Cerebellar nuclear complex (tissue), 1 donor: ENCODE results near the gene PARD3.

ENCODE experiments used
- DNase-seq, 2 experiments: peaks; one replicate each; lab custom pipeline; 2025; lab: John Stamatoyannopoulos, UW

Gene PARD3

DNA sequence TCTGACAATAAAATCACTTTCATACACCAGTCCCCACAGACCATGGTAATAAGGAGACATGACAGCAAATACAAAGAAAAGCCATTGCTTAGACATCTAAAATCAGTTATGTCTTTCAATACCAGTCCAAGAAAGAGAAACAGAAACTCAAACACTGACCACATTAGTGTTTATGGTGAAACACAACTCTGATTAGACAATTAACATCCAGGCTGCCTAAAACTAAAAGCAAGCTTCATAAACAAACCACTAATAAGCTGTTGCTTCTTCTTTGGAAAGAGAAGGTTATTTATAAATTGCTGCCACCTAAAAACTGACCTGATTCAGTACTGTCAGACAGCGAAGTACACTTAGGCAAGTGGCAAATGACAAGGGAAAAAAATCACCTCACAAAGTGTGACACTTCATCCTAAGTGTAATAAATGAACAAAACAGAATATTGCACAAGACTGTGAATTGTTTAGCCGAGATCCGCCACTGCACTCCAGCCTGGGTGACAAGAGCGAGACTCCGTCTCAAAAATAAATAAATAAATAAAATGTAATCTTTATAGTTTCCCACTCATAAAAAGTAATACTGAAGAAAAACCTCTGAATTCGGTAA, 277.4 kb downstream of the PARD3 start:
- DNase-seq = no peak

DNA sequence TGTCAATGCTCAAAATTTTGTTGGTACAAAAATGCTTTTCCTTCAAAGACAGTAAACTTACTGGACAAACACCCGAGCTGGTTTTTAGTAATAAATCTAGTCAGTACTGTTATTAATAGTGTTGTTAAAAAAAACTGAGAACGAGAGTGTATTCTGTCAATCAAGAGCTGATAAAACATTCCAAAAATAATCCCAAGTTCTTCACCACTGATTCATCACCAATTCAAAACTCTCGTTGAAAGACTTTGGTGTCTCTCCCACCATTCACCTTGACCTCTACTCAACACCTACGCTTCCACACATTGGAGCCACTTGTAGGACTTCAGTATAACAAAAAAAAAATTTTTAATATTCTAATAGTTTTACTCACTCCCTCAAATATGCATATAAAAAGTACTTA, 279.2 kb downstream of the PARD3 start:
- no peak for DNase-seq

DNA sequence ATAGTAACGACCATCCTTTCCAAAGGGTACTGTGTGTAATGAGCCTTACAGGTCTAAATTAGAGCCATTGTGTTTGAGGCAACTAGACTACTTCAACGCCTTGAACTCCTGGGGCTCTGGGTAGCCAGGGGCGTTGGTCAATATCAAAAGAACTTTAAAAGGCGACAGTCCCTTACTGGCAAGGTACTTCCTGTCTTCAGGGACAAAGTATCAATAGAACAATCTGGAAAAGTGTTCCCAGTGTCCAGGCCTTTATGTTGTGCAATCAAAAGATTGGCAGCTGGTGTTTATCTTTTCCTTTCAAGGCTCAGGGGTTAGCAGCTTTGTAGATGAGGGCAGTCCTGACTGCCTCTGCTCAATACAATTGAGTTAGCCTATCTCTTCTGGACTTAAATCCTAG, 284.3 kb downstream of the PARD3 start:
- DNase-seq = no peak

DNA sequence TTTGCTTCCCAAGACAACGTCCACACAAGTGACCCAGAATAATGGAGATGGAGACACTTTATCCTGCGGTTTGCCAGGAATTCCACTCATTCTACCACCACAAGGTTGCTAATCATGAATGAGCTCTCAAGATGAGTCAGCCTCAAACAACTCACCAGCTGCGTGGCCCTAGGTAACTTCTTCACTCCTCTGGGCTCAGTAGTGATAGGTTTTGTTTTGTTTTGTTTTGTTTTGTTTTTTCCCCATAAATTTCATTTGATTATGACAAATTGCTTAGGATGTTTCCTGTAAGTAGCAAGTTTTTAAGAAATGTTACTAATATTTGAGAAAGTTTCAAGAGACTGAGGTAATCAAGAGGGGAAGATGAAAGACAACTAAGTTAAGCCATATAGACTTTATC, 286.8 kb downstream of the PARD3 start:
- DNase-seq = no peak

DNA sequence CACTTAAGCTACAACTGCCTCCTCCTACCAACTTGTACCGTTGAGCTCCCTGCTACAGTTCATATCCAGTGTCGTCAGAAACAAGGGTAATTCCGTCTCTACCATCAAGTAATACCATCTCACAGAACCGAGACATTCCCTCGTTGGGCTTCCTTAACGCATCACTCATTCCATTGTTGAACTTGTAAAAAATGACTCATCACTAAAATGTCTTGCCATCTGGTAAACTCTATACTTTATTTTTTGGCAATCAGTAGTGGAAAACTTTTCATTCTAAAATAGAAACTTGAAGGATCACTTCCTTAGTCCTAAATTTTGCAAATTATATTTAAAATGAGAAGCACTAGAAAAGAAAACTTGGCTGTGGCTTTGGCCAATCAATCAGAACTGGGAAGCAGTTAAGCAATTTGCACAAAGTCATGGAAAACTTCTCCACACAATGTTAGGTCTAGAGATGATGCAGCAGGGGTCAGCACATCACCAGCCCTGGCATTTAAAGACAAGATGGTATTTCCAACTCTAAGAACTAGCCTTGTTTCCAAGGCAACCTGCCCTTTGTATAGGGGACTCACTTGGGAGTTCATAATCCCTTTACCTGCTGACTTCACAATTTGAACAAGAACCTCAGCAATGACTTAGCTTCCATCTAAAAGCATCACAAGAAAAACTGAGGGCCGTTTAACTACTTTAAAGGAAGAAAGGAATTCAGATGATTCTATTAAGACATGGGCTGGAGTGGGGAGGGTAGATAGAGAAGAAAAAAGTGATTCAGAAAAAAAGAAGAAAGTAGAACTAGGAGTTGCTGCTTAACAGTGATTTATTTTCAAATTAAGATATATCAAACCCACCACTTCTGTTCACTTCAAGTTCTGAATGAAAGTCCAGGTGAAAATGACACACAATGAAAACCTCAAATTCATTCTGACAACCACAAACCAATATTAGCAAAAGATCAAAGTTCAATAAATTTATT, 288.1 kb downstream of the PARD3 start:
- DNase-seq = no peak

DNA sequence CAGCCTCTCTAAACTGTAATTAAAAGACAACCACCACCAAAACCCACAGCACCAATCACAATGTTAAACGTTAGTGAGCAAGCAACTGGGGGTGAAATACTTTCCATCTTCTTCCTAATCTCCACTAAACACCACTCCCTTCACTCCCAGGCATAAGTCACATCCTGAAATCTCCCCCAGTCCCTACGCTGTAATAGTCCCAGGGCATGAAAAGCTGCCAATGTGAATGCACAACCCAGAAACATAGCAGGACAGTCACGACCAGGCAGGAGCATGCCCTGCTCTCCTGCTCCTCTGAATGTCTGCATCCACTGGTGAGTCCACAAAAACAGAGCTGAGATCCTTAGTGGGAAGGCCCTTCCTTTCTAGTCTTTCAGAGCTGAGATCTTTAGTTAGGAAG, 288.9 kb downstream of the PARD3 start:
- no peak for DNase-seq

DNA sequence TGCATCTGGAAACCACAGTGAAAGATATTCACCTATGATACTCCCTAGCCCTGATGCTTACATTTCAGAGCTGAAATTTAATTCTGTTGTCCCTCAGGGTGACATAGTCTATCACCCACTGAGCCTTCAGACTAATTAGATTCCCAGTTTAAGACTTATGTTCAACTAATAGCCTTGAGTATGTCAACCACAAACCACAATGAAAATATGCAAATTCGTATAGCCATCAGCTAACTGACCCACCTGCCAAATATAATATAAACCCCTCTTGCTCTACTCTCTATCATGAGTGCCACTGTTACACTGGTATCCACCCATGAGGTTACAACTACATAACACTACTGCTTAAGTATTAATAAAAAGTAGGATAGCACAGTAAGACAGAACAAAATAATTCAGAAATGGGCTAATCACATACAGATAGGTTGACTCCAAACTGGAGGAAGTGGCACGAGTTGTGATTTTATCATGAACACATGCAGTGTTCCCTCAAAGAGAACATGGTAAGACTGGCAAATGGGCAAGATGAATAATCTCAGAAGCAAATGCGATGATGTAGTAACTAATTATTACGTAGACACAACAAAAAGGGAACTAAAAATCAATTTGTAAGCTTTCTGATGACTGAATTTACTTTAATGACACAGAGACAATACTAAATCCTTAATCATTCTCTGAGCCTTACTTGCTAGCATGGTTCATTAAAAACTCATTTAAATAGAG, 290.6 kb downstream of the PARD3 start:
- DNase-seq = no peak

DNA sequence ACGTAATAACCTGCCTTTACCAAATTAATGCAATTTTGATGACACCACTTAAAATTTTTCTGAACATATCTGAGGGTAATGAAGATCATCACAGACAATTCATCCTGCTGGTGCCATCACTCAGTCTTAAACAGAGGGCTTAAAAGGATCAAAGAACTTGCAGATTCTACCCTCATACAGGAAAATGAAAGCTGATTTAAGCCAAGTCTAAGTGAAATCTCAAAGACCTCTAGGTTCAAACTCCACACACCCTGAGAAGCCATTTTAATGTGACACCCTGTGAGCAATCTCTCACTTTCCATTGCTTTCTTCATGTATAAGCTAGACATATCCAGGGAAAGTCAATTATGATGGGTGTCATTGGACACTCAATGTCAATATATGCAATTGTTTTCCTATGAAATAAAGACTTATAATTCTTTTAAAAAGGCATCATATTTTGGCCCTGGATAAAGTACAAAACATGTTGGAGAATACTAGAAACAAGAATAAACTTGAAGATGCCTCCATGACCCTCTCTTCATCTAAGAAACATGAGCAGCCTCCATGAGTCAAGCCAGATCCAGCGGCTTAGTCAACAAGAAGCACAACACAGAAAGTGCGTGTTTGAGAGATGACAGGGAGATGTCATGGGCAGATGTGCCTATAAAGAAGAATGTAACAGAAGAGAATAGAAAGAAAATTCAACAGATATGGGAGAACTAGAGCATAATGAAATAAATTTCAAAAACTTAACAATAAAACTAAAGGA, 291.9 kb downstream of the PARD3 start:
- no peak for DNase-seq

DNA sequence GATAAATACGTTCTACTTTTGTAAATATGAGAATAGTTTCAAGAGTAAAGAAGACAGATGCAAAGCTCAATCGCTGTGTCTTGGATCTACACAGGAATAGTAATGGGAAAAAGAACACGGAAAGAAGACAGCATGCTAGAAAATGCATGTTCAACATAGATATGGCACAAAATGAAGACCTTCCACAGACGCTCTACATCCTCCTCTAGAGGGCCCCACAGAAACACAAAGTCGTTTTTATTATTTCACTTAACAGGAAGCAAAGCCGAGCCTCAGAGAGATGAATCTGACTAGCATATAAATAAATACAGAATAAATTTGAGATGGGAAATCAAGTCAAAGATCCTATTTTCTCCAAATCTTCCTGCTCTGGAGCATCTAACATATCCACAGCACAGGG, 292.6 kb downstream of the PARD3 start:
- DNase-seq = no peak

DNA sequence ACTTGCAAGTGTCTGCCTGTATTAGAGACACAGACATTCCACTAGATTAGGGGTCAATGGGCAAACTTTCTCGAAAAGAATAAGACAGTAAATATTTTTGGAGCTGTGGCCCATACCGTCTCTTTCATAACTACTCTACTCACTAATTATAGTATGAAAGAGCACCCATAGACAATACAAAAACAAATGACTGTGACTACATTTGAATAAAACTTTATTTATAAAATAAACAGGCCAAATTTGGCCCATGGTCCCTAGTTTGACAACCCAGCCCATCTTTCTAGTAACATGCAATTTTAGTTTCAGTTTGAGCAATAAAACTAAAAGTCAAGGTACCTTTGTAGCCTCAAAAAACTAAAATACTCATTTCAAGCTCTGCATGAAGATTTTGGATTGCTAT, 294.6 kb downstream of the PARD3 start:
- DNase-seq = no peak

DNA sequence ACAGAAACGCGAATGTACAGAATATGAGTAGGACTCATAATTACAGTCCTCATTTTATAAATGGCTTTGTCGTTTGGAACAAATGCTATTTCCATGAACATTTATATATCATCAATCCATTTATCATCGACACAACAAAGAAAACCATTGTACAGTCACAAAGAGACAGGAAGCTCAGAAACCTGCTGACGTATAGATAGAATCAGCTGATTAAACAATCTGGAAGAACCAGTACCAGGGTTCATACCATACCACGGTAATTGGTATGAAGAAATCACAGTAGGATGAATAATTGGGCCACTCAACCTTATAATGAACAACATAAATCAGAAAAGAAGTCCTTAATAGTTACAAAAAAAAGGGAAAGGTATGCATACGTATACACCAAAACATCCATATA, 295.0 kb downstream of the PARD3 start:
- DNase-seq = no peak

DNA sequence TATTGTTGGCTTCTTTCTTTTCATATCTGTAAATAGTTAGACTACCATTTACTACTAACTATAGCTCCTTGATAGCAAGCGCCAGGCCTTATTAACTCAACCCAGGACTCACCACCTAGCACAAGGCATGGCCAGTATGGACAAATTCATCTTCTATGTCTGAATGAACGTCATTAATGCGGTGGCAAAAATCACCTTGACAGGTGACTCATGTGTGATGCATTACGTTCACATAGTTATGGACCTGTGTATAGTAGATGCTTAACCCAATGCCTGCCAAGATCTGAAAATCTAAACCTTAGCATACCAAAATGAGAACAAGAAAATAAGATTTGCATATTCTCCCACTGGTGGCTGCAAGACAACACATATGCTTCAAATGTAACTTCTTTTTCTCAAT, 300.8 kb downstream of the PARD3 start:
- DNase-seq = no peak

DNA sequence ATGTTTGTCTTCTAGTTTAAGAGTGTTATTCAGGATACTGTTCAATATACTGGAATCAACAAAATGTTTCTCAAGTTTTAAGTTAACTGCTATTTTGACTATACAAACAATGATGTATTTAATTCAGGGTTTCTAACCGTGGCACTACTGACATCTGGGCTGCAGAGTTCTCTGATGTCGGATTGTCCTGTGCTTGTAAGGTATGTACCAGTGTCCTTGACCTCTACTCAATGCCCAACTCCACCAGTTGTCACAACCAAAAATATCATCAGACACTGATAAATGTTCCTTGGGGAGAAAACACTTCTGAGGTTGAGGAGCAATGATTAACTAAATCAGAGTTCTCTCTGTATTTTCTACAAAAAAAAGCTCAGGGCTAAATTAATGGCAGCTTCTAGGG, 301.5 kb downstream of the PARD3 start:
- DNase-seq = no peak

DNA sequence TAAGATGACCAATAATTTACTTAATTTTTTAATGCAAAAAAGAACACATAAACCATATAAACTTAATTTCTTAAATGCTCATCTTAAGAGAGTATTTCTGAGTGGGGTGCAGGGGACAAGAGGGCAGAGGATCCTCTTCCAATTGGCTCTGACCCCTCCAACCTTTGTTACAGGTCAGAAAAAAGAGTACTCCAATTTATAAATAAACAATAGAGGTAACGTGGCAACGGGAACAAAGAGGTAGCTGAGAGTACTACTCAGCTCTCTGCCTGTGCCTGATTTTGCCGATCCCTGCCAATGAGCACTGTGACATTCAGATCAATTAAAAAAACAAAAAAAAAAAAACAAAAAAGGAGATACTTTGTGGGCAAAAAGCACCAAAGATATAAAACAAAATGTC, 307.9 kb downstream of the PARD3 start:
- no peak for DNase-seq

DNA sequence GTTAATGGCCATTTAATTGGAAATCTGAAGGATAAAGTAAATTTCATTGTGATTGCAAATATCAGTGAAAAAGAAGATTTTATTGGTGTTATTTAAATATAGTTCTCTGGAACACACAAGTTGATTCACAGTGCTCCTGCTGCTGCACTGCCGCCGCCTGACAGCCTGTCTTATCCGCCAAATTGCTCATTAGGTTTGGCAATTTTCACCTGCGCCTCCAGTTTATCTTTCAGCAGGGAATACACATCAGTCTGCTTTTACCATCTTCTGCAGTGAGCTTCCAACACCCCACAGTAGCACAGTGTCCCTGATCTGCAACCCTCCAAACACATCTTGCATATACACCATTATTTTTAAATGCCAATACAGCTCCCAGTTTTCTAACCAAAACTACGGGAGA, 308.3 kb downstream of the PARD3 start:
- no peak for DNase-seq

DNA sequence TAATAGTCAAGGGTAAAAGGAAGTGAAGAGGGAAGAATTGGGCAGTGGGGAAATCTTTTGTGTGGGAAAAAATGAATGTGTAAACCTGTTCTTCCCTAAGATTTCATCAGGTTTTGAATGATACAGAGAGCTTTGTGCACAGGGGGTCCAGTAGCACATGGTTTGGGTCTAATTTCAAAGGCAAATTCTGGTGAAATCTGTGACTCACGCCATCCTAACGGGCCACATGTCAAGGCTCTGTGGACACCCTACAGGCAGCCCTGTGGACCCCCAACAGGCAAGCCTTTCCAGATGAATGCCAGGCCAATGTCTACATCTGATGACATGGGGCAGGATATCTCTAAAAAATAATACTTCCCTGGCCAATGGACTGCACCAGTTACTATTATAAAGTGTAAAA, 309.8 kb downstream of the PARD3 start:
- no peak for DNase-seq

DNA sequence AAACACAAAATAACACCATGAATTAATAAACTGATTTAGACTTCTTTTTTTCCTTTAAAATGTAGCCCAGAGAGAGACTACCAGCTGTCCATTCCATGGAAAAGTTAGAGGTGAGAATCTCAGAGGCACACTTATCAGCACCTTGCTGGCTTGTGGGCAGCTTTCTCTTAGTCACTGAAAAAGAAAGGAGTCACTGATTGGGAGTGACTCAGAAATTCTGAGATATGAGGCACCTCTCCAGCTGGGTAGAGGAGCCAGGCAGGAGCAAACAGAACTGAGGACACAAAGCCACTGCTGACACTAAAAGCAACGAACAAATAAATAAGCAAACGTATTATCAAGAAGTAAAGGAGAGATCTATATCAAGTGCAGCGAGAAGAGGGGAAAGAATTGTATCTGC, 310.6 kb downstream of the PARD3 start:
- no peak for DNase-seq

DNA sequence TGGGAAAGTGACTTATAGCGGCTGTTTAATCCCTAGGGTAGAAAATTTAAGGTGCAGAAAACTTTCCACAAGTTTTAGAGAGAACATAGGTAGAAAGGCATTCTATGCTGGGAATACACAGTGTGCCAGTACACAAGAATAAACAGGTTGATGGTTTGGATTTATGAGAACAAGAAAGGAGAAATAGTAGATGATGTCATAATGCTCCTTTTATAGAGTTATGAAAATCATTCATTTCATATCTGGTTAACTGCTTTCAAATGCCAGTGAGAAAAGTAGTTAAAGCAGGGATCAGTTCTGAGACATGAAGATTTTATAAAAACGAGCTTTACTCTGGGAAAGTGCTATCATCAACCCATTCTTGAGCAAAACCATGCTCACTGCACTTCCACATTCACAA, 311.4 kb downstream of the PARD3 start:
- DNase-seq = no peak

DNA sequence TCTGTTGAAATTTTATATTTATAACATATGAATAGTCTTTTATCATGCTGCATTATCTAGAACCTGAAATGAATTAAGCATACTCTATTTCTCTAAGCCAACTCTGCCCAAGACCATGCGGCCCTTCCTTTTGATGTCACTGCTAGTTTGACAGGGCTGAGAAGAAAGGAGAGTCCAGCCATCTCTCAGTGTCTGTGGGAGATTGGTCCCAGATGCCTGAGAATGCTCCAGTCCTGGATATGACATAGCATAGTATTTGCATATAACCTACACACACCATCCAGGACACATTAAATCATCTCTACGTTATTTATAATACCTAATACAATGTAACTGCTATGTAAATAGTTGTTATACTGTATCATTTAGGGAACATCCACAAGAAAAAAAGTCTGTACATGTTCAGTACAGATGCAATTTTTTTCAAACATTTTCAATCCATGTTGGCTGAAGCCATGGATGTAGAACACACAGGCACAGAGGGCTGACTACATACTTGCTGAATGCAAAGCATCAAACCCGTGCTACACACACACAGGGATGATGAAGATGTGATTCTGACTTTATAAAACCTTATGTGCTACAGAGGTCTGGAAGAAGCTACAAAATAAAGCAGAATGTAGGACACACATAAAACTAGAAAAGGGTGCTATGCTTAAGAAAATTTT, 315.4 kb downstream of the PARD3 start:
- no peak for DNase-seq

DNA sequence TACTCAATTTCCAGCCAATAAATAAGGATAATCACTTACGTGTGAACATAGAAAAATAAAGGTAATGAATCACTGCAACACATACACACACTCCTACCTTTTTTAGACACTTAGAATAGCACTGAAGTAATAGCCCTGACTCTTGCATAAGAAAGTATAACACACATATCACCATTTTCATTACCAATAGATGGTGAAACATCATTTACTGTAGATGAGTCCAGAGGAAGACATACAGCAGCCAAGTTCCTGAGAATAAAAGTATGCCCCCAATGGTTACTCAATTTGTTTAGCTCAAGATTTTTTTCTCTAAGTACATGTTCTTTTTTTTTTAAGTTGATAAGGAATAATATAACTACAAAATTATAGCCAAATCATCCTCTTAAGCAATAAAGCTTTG, 316.3 kb downstream of the PARD3 start:
- DNase-seq = no peak

DNA sequence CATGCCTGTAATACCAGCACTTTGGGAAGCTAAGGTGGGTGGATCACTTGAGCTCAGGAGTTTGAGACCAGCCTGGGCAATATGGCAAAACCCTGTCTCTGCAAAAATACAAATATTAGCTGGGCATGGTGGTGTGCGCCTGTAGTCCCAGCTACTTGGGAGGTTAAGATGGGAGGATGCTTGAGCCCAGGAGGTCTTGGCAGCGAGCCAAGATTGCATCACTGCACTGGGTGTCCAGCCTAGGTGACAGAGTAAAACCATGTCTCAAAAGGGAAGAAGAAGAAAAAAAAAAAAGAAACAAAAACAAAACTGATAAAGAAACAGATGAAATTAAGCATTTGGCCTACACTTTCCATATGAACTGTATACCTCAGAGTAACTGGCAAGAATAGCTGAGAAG, 319.2 kb downstream of the PARD3 start:
- DNase-seq = no peak

DNA sequence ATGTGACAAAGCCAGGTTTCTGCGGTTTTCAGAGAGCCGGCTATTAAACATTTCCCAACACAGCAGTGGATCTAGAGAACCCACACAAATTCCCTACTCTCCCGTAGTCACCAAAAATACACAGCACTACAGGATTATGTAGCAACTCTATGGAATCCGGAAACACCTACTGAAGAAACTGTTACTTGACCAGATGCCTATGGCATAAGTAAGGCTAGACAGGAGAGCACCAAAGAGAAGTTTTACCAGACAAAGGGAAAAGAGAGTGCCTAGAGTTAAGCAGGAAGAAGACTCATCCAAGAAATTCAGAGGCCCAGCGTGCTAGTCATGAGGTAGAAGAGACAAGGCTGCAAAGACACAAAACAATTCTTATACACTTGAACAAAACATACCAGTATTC, 321.1 kb downstream of the PARD3 start:
- DNase-seq = no peak
